Activated CD8-positive, alpha-beta T cell treated with anti-CD3 and anti-CD28 coated beads for 36 hours (primary cell): Measurements from ENCODE around the gene SLC19A1. TPM values are rescaled to one million over a fixed set of nuclear protein-coding genes. Genes with fewer than 3 reads are reported as not detected.

ENCODE experiments used
- ATAC-seq: fragments of 200-7000 bp; cut with Tn5 transposase; one replicate; pipeline ENCODE4 v1.10.0; 2021; ENCODE audit warnings: mild to moderate bottlenecking, moderate library complexity
- CTCF ChIA-PET: fragments of 350-600 bp; sonication (Branson Sonifier 250); formaldehyde crosslinking; loops from one replicate; lab custom pipeline; 2021; ENCODE audit warnings: antibody characterized with exemption; lab: Charles Lee
- POLR2A ChIA-PET: fragments of 350-600 bp; sonication (Branson Sonifier 250); formaldehyde crosslinking; loops from one replicate; lab custom pipeline; 2021; ENCODE audit warnings: antibody characterized with exemption; lab: Charles Lee
- DNase-seq: peaks from one replicate; pipeline ENCODE4 v3.0.0-alpha.2; 2020
- H3K27ac Mint-ChIP-seq: one replicate; pipeline ENCODE4 v1.8.0; 2021; ENCODE audit warnings: mild to moderate bottlenecking, mixed read lengths
- H3K27me3 Mint-ChIP-seq: one replicate; pipeline ENCODE4 v1.8.0; 2021; ENCODE audit warnings: mixed read lengths
- H3K36me3 Mint-ChIP-seq: one replicate; pipeline ENCODE4 v1.8.0; 2021; ENCODE audit warnings: low read depth, mixed read lengths
- H3K4me1 Mint-ChIP-seq: one replicate; pipeline ENCODE4 v1.8.0; 2021; ENCODE audit warnings: low read depth, mixed read lengths
- H3K4me3 Mint-ChIP-seq: one replicate; pipeline ENCODE4 v1.8.0; 2021; ENCODE audit warnings: mild to moderate bottlenecking, moderate library complexity, mixed read lengths
- H3K9me3 Mint-ChIP-seq: one replicate; pipeline ENCODE4 v1.8.0; 2021; ENCODE audit warnings: mixed read lengths
- intact Hi-C: fragments of 100-400 bp; cut with micrococcal nuclease; formaldehyde crosslinking; loops from one replicate; pipeline ENCODE4 v1.10.0; 2022
- total RNA-seq, 2 experiments: library from RNA; stranded (reverse); gene quantifications; one replicate each; pipeline ENCODE4 v1.2.3, GENCODE V29; 2021
- TF ChIP-seq, protein P1 (sequence below): fragments of 200-600 bp; IDR thresholded peaks from one replicate; pipeline ENCODE4 v1.8.0; 2022; ENCODE audit warnings: antibody characterized with exemption, mild to moderate bottlenecking

SLC19A1 gene
- total RNA-seq, 2 experiments from 2014 or later, result 40.1 to 46.1 TPM

GRCh38 chr21:45577801-45578175 lies 35.5 kb upstream of the SLC19A1 start:
- CTCF ChIA-PET, result no interaction called here
- H3K4me1 Mint-ChIP-seq, result peaks cover 3% of the 10 kb centered on the region
- DNase-seq (no peak), ATAC-seq (no peak)
- H3K36me3 Mint-ChIP-seq, result no peaks in the 10 kb centered on the region
- no peak overlapping the region for H3K4me3 Mint-ChIP-seq
- TF ChIP-seq, protein P1, sequence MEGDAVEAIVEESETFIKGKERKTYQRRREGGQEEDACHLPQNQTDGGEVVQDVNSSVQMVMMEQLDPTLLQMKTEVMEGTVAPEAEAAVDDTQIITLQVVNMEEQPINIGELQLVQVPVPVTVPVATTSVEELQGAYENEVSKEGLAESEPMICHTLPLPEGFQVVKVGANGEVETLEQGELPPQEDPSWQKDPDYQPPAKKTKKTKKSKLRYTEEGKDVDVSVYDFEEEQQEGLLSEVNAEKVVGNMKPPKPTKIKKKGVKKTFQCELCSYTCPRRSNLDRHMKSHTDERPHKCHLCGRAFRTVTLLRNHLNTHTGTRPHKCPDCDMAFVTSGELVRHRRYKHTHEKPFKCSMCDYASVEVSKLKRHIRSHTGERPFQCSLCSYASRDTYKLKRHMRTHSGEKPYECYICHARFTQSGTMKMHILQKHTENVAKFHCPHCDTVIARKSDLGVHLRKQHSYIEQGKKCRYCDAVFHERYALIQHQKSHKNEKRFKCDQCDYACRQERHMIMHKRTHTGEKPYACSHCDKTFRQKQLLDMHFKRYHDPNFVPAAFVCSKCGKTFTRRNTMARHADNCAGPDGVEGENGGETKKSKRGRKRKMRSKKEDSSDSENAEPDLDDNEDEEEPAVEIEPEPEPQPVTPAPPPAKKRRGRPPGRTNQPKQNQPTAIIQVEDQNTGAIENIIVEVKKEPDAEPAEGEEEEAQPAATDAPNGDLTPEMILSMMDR, result no peak
- H3K27me3 Mint-ChIP-seq, result no peaks in the 10 kb centered on the region
- H3K27ac Mint-ChIP-seq, result no peak overlapping the region
- intact Hi-C loops, result no loop called here
- no peaks in the 10 kb centered on the region for H3K9me3 Mint-ChIP-seq
- POLR2A ChIA-PET, result interaction anchor here (0.6 kb wide), 1 partner anchor 1074 kb away, joined by 3 read pairs; no protein-coding TSS in a partner anchor

DNA sequence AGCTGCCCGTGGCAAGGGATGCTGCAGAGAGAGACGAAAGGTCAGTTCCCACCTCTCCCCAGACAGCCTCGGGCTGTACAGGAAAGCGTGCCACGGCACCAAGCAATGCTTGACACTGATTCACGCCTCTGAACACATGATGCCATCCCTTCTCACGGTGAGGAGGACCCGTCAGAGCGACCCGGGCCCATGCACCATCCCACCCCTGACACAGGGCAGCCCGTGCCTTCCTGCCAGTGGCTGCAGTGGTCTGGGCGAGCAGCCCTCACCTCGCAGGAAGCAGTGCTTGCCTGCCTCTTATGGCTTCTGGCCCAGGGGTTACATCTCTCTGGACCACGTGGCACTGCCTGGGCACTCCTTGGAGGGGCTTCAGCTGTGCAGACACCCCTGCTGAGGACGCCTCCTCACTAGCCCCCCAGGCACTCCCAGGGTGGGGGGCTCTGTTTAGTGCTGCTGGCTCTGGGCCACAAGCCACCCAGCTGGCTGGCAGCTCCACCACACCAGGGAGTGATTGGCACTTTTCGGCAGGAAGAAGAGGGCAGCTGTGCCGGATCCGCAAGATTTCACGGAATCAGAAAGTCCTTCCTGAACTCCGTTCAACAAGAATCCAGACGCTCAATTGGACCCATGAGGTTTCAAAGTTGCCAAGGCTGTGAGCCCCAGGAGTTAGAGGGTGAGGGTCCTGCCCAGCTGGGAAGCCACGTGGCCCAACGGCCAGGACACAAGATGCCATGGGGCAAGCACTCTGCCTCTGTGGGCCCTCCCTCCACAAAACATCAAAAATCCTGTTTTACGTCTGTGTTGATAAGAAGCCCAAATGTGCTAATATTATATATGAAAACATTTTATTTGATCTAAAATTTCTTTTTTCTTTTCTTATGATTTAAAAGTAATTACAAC lies 34.8 kb upstream of the SLC19A1 start:
- CTCF ChIA-PET, result no interaction called here
- POLR2A ChIA-PET, result interaction anchor here (0.6 kb wide), 1 partner anchor 1073 kb away, joined by 3 read pairs; no protein-coding TSS in a partner anchor

DNA sequence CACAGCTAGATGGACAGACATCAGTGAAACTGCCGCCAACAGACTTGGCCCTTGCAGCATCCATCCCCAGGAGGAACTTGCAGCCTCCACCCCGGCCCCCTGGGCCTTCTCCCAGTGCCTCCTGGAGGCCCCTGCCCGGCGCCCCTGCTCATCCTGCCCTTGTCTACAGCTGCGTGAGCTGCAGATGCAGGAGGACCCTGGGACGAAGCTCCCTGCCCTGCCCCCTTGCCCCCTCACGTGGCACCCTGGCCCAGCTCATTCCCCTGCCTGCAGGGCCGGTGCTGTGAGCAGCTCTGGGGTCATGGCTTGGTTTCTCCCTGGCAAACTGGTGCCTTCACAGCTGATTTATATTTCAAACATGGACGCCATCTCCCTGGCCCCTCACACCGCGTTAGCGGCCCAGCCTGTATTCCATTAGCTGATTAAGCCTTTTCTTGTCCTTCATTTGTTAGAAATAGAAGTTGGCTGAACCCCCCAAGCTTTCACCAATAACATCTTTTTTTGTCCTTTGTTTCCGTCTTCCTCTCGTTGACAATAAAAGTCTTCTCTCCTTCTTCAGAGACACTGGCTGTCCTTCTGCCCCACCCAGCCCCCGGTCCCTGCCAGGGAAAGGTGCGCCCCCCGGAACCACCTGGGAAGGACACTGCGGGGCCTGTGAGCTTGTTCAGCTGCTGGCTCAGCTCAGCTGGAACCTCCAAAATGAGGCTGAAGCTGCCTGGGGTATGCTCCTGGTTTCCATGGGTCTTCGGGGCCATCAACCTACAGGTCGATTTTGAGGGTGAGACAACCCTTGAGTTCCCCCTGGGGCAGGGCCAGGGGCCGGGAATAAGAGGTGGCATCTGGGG lies 34.0 kb upstream of the SLC19A1 start:
- Mint-ChIP-seq H3K9me3 (no peaks in the 10 kb centered on the region), H3K4me3 (no peak overlapping the region), H3K27me3 (no peaks in the 10 kb centered on the region), H3K27ac (no peak overlapping the region), H3K4me1 (peaks cover 3% of the 10 kb centered on the region), H3K36me3 (no peaks in the 10 kb centered on the region)
- no peak for DNase-seq
- TF ChIP-seq, protein P1, result no peak
- CTCF ChIA-PET, result interaction anchor here (0.8 to 1.4 kb wide), 2 partner anchors 19 to 98 kb away, joined by 3 read pairs; no protein-coding TSS in a partner anchor
- POLR2A ChIA-PET, result interaction anchor here (1.0 kb wide), 1 partner anchor 29 kb away, joined by 3 read pairs; no protein-coding TSS in a partner anchor
- ATAC-seq, result no peak
- intact Hi-C loops, result no loop called here

More for the DNA sequence above, 34.8 kb upstream of the SLC19A1 start:
- DNase-seq, result no peak
- H3K27me3 Mint-ChIP-seq, result no peaks in the 10 kb centered on the region
- no peak overlapping the region for H3K27ac Mint-ChIP-seq
- peaks cover 3% of the 10 kb centered on the region for H3K4me1 Mint-ChIP-seq
- intact Hi-C loops, result no loop called here
- no peaks in the 10 kb centered on the region for H3K36me3 Mint-ChIP-seq
- H3K9me3 Mint-ChIP-seq, result no peaks in the 10 kb centered on the region
- H3K4me3 Mint-ChIP-seq, result no peak overlapping the region
- ATAC-seq, result no peak
- TF ChIP-seq, protein P1, result no peak

DNA sequence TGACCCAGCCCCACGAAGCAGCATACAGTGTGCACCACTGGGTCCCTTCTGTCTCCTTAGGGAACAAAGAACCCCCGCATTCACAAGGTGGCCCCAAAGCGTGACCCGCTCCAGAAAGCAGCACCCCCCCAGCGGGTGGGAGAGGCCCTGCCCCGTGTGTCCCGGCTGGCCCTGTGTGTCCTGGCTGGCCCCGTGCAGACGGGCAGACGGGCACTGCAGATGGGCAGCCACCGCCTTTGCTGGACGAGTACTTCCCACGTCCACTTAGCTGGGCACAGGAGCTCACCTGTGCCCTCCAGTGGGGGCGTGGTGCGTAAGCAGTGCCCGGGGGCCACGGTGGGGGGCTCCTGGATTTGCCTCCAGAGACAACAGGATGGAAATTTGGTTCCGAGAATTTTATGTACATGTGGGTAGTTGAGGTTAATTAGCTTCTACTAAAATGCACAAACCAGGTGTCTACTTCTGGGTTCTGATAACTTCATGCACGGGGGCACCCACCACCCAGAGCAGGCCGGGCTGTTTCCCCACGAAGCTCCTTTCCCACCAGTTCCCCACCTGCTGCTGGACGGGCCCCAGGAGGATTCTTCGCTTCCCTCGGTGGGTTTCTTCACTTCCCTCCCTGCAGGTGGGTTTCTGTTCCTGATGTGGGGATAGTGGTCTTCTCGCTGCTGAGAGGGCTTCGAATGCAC lies 33.2 kb upstream of the SLC19A1 start:
- POLR2A ChIA-PET, result interaction anchor here (1.0 kb wide), 1 partner anchor 28 kb away, joined by 3 read pairs; no protein-coding TSS in a partner anchor
- ATAC-seq (no peak), DNase-seq (no peak)
- Mint-ChIP-seq H3K27me3 (no peaks in the 10 kb centered on the region), H3K27ac (no peak overlapping the region), H3K36me3 (no peaks in the 10 kb centered on the region), H3K9me3 (no peaks in the 10 kb centered on the region), H3K4me3 (no peak overlapping the region), H3K4me1 (peaks cover 3% of the 10 kb centered on the region)
- intact Hi-C loops, result no loop called here
- TF ChIP-seq, protein P1, result no peak
- CTCF ChIA-PET, result interaction anchor here (0.8 to 1.4 kb wide), 2 partner anchors 20 to 97 kb away, joined by 3 read pairs; no protein-coding TSS in a partner anchor
